B cell (primary cell): ENCODE measurements around the gene FRMD4A. TPM values are rescaled to one million over a fixed set of nuclear protein-coding genes. Genes with fewer than 3 reads are reported as not detected.

Source experiments
- ATAC-seq: fragments of 200-7000 bp; cut with Tn5 transposase; one replicate; pipeline ENCODE4 v1.10.0; 2021; ENCODE audit warnings: low read depth, mild to moderate bottlenecking, moderate number of reproducible peaks, moderate library complexity
- CTCF ChIA-PET: fragments of 350-600 bp; sonication (Branson Sonifier 250); formaldehyde crosslinking; loops from one replicate; lab custom pipeline; 2021; ENCODE audit warnings: antibody characterized with exemption, inconsistent platforms; lab: Charles Lee
- POLR2A ChIA-PET: fragments of 350-600 bp; sonication (Branson Sonifier 250); formaldehyde crosslinking; loops from one replicate; lab custom pipeline; 2021; ENCODE audit warnings: antibody characterized with exemption; lab: Charles Lee
- DNase-seq: peaks from one replicate; pipeline ENCODE4 v3.0.0; 2013
- H2AFZ ChIP-seq: 2 replicates; pipeline ENCODE4 v1.6.1; 2012; ENCODE audit warnings: mild to moderate bottlenecking, low read depth, low read length; ENCODE audit not compliant: insufficient read depth, poor library complexity, severe bottlenecking
- H3K27ac ChIP-seq, 2 donors: 1 replicate in 1 of 2; 2 replicates in 1 of 2; pipeline ENCODE4 v1.5.1; 2012 to 2013; ENCODE audit warnings: low read length in 2 of 2, mild to moderate bottlenecking in 2 of 2, moderate library complexity in 1 of 2
- H3K27me3 ChIP-seq, 4 experiments: fragments of 200-600 bp in 1 of 4; sonication (generic) in 1 of 4; replicated peaks in 1 of 4; 1 replicate in 2 of 4; 2 replicates in 2 of 4; pipeline versions ENCODE4 v1.6.1 to v1.7.0; 2013 to 2016; ENCODE audit warnings: low read length in 3 of 4, mild to moderate bottlenecking in 2 of 4, mixed read lengths in 1 of 4, moderate library complexity in 1 of 4; ENCODE audit not compliant: insufficient read depth in 4 of 4, control insufficient read depth in 3 of 4; ENCODE audit errors: control extremely low read depth in 1 of 4
- H3K36me3 ChIP-seq, 2 experiments: replicated peaks in 1 of 2; 1 replicate in 1 of 2; 2 replicates in 1 of 2; pipeline versions ENCODE4 v1.6.1 to v1.7.1; 2013; ENCODE audit warnings: low read length in 1 of 2; ENCODE audit not compliant: insufficient read depth in 2 of 2, control insufficient read depth in 1 of 2; ENCODE audit errors: control extremely low read depth in 1 of 2, extremely low read depth in 1 of 2
- H3K4me1 ChIP-seq, 2 donors: fragments of 200-600 bp in 1 of 2; sonication (generic) in 1 of 2; 1 replicate in 1 of 2; 2 replicates in 1 of 2; pipeline versions ENCODE4 v1.5.1 to v1.6.1; 2013 to 2017; ENCODE audit warnings: low read length in 2 of 2; ENCODE audit not compliant: control insufficient read depth in 2 of 2, insufficient read depth in 2 of 2
- H3K4me2 ChIP-seq: replicated peaks from 2 replicates; pipeline ENCODE3; 2012; ENCODE audit warnings: mild to moderate bottlenecking, low read depth, low read length; ENCODE audit not compliant: poor library complexity, severe bottlenecking
- H3K4me3 ChIP-seq, 5 experiments: fragments of 200-600 bp in 1 of 5; sonication (generic) in 1 of 5; 1 replicate in 3 of 5; 2 replicates in 2 of 5; pipeline versions ENCODE4 v1.5.1 to v1.7.0; 2011 to 2016; ENCODE audit warnings: low read length in 4 of 5, mild to moderate bottlenecking in 4 of 5, low read depth in 2 of 5, control low read depth in 1 of 5, moderate library complexity in 1 of 5; ENCODE audit not compliant: insufficient read depth in 1 of 5; ENCODE audit errors: control extremely low read depth in 1 of 5, extremely low read depth in 1 of 5
- H3K79me2 ChIP-seq: fragments of 200-600 bp; sonication (generic); one replicate; pipeline ENCODE4 v1.6.0; 2016; ENCODE audit warnings: low read length; ENCODE audit not compliant: control insufficient read depth, insufficient read depth
- H3K9ac ChIP-seq: fragments of 200-600 bp; sonication (generic); 2 replicates; pipeline ENCODE4 v1.6.1; 2017; ENCODE audit warnings: mild to moderate bottlenecking, low read length, moderate library complexity
- H3K9me3 ChIP-seq, 3 donors: one replicate each; pipeline versions ENCODE4 v1.6.1 to v1.7.1; 2013; ENCODE audit warnings: low read length in 2 of 3; ENCODE audit not compliant: control insufficient read depth in 2 of 3, insufficient read depth in 1 of 3; ENCODE audit errors: control extremely low read depth in 1 of 3
- H4K20me1 ChIP-seq: 2 replicates; pipeline ENCODE4 v1.6.0; 2012; ENCODE audit warnings: mild to moderate bottlenecking, low read length; ENCODE audit not compliant: insufficient read depth, control insufficient read depth, poor library complexity, severe bottlenecking
- H3K27ac Mint-ChIP-seq: one replicate; pipeline ENCODE4 v1.8.0; 2021; ENCODE audit warnings: mixed read lengths
- H3K27me3 Mint-ChIP-seq: one replicate; pipeline ENCODE4 v1.8.0; 2021; ENCODE audit warnings: mixed read lengths
- H3K4me1 Mint-ChIP-seq: one replicate; pipeline ENCODE4 v1.8.0; 2021; ENCODE audit warnings: mixed read lengths
- H3K4me3 Mint-ChIP-seq: one replicate; pipeline ENCODE4 v1.8.0; 2021; ENCODE audit warnings: mixed read lengths
- H3K9me3 Mint-ChIP-seq: one replicate; pipeline ENCODE4 v1.8.0; 2022; ENCODE audit warnings: mixed read lengths; ENCODE audit not compliant: insufficient read depth
- EZH2 ChIP-seq: IDR thresholded peaks from 2 replicates; pipeline ENCODE4 v1.6.1; 2012; ENCODE audit warnings: borderline replicate concordance, low read depth, mild to moderate bottlenecking, moderate library complexity, low read length; ENCODE audit not compliant: insufficient read depth, poor library complexity, severe bottlenecking
- WGBS: methylation state at CpG from one replicate; pipeline ENCODE4 v1.1.5; 2013; ENCODE audit warnings: missing lambda C conversion rate; ENCODE audit not compliant: insufficient coverage; 5-methylcytosine and 5-hydroxymethylcytosine counted together
- intact Hi-C: fragments of 100-400 bp; cut with micrococcal nuclease; formaldehyde crosslinking; loops from one replicate; pipeline ENCODE4 v1.10.0; 2022
- polyA plus RNA-seq: library from polyadenylated mRNA; depleted of rRNA; stranded (reverse); fragments of >200 nt; gene quantifications from 2 replicates; pipeline ENCODE4 v1.2.3, GENCODE V29; 2012
- total RNA-seq, 2 donors: library from RNA; stranded (reverse); fragments of 120-200 nt in 1 of 2; gene quantifications; 1 replicate in 1 of 2; 2 replicates in 1 of 2; pipeline versions ENCODE4 v1.2.3 to v1.2.4, GENCODE V29; 2013 to 2022
- TF ChIP-seq, protein P1 (sequence below): fragments of 200-600 bp; IDR thresholded peaks from one replicate; pipeline ENCODE4 v1.8.0; 2022; ENCODE audit warnings: antibody characterized with exemption, mild to moderate bottlenecking

FRMD4A gene
- total and polyA plus RNA-seq, 2 donors (not counting 1 experiment from before 2014, with no cell fraction given) = 0.76 to 3.4 TPM

GRCh38 chr10:14244147-14244546 is 86.6 kb downstream of the FRMD4A start:
- peaks cover 0 to 7% (median 1%) of the 10 kb centered on the region in 4 experiments for H3K27me3 ChIP-seq
- ATAC-seq (no peak), DNase-seq (no peak)
- no peak overlapping the region for H3K27ac Mint-ChIP-seq
- H4K20me1 ChIP-seq = no peaks in the 10 kb centered on the region
- no peak overlapping the region for H3K27ac ChIP-seq
- peaks cover 6 to 8% (median 7%) of the 10 kb centered on the region in 3 donors for H3K9me3 ChIP-seq
- WGBS = 45% methylated on average over 1 of the region's 3 CpGs
- H3K9ac ChIP-seq = no peak overlapping the region
- ChIA-PET CTCF (no interaction called here), POLR2A (no interaction called here)
- H3K4me3 ChIP-seq = no peak overlapping the region
- peaks cover 25% of the 10 kb centered on the region for H3K27me3 Mint-ChIP-seq
- no peaks in the 10 kb centered on the region for H3K4me1 Mint-ChIP-seq
- peaks cover 4% of the 10 kb centered on the region for H3K9me3 Mint-ChIP-seq
- no peak overlapping the region for H3K4me3 Mint-ChIP-seq
- intact Hi-C loops = no loop called here
- H3K36me3 ChIP-seq = no peaks in the 10 kb centered on the region
- H2AFZ ChIP-seq = no peak overlapping the region
- H3K79me2 ChIP-seq = no peaks in the 10 kb centered on the region
- no peak for TF ChIP-seq EZH2
- TF ChIP-seq, protein P1, sequence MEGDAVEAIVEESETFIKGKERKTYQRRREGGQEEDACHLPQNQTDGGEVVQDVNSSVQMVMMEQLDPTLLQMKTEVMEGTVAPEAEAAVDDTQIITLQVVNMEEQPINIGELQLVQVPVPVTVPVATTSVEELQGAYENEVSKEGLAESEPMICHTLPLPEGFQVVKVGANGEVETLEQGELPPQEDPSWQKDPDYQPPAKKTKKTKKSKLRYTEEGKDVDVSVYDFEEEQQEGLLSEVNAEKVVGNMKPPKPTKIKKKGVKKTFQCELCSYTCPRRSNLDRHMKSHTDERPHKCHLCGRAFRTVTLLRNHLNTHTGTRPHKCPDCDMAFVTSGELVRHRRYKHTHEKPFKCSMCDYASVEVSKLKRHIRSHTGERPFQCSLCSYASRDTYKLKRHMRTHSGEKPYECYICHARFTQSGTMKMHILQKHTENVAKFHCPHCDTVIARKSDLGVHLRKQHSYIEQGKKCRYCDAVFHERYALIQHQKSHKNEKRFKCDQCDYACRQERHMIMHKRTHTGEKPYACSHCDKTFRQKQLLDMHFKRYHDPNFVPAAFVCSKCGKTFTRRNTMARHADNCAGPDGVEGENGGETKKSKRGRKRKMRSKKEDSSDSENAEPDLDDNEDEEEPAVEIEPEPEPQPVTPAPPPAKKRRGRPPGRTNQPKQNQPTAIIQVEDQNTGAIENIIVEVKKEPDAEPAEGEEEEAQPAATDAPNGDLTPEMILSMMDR = no peak
- H3K4me2 ChIP-seq = no peak overlapping the region
- H3K4me1 ChIP-seq = no peaks in the 10 kb centered on the region

DNA sequence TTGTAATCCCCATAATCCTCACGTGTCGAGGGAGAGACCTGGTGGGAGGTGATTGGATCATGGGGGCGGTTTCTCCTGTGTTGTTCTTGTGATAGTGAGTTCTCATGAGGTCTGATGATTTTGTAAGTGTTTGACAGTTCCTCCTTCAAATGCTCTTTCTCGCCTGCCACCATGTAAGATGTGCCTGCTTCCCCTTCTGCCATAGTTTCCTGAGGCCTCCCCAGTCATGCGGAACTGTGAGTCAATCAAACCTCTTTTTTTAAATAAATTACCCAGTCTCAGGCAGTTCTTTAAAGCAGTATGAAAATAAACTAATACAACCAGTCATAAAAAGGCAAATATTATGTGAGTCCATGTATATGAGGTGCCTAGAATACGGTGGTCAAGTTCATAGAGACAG is 87.5 kb downstream of the FRMD4A start:
- no peak overlapping the region for H3K4me2 ChIP-seq
- no peaks in the 10 kb centered on the region for H3K36me3 ChIP-seq
- no peak overlapping the region for H3K4me3 ChIP-seq
- DNase-seq = no peak
- no peak overlapping the region for H3K27ac ChIP-seq
- POLR2A ChIA-PET = no interaction called here
- no peaks in the 10 kb centered on the region for H3K4me1 ChIP-seq
- peaks cover 29% of the 10 kb centered on the region for H3K27me3 Mint-ChIP-seq
- H3K79me2 ChIP-seq = no peaks in the 10 kb centered on the region
- ATAC-seq = no peak
- TF ChIP-seq, protein P1 = no peak
- TF ChIP-seq EZH2 = no peak
- peaks cover 4% of the 10 kb centered on the region for H3K9me3 Mint-ChIP-seq
- no peaks in the 10 kb centered on the region for H4K20me1 ChIP-seq
- no peak overlapping the region for H3K27ac Mint-ChIP-seq
- intact Hi-C loops = no loop called here
- no peak overlapping the region for H3K4me3 Mint-ChIP-seq
- H3K9me3 ChIP-seq = peaks cover 4 to 8% (median 7%) of the 10 kb centered on the region in 3 donors
- CTCF ChIA-PET = no interaction called here
- no peak overlapping the region for H2AFZ ChIP-seq
- 100% methylated on average over 2 of the region's 6 CpGs for WGBS
- no peaks in the 10 kb centered on the region for H3K4me1 Mint-ChIP-seq
- H3K27me3 ChIP-seq = peaks cover 0 to 7% (median 1%) of the 10 kb centered on the region in 4 experiments
- H3K9ac ChIP-seq = no peak overlapping the region
